ENCODE measurements around the gene CFAP299. TPM values are rescaled to one million over a fixed set of nuclear protein-coding genes. Genes with fewer than 3 reads are reported as not detected.

The CFAP299 gene
- total RNA-seq, 1 donor from 2014 or later = 0.93 TPM

DNA sequence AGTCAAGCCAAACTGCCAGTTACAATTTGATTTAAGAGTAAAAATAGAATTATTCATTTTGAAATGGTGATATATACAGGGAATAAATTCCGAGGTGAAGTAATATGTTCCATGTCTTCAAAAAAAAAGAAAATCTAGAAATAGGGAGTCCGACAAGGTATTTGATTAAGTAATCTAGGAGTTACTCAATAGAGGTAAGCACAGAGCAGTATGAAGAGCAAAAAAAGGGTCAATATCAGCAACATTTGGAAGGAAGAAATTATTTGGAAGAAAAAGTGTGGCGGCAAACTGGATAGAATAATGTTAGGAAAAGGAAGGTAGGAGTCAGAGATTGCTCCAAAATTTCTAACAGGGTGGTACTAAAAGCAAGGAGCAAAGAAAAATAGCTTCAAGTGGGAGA, 581.2 kb downstream of the CFAP299 start:
- H3K36me3 Mint-ChIP-seq (ENCODE audit: insufficient read depth) = no peaks in the 10 kb centered on the region
- no peak for DNase-seq (ENCODE audit: low spot score, unreplicated experiment)
- H3K27me3 Mint-ChIP-seq = peaks cover 3% of the 10 kb centered on the region
- H3K9me3 Mint-ChIP-seq (ENCODE audit: low read depth) = no peaks in the 10 kb centered on the region
- H3K4me1 Mint-ChIP-seq (ENCODE audit: low read depth) = no peaks in the 10 kb centered on the region
- TF ChIP-seq CTCF (IDR thresholded peaks at IDR 0.05; ENCODE audit: unreplicated experiment) = no peak
- no peak overlapping the region for H3K27ac Mint-ChIP-seq
- H3K4me3 Mint-ChIP-seq (ENCODE audit: low read depth) = no peak overlapping the region

DNA sequence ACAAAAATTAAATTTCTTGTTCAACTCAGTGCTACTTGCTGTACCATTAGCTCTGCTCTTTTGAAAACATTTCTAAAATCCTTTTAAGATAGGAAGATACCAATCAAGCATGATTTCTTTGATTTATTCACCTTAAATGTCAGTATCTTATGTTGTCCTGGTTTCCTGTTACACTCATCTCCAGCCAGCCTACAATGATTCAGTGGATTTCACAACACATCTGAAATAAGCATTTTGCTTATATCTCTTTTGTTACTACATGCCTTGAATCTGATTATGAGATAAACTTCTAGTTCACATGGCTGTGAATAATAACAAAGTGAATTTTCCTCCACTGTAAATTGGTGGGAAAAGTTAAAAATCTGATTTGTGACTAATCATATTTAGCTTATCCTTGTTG, 582.5 kb downstream of the CFAP299 start:
- no peaks in the 10 kb centered on the region for H3K9me3 Mint-ChIP-seq (ENCODE audit: low read depth)
- H3K4me3 Mint-ChIP-seq (ENCODE audit: low read depth) = no peak overlapping the region
- no peak for TF ChIP-seq CTCF (IDR thresholded peaks at IDR 0.05; ENCODE audit: unreplicated experiment)
- peaks cover 3% of the 10 kb centered on the region for H3K27me3 Mint-ChIP-seq
- H3K36me3 Mint-ChIP-seq (ENCODE audit: insufficient read depth) = no peaks in the 10 kb centered on the region
- peaks cover 1% of the 10 kb centered on the region for H3K4me1 Mint-ChIP-seq (ENCODE audit: low read depth)
- DNase-seq (ENCODE audit: low spot score, unreplicated experiment) = no peak
- H3K27ac Mint-ChIP-seq = no peak overlapping the region

DNA sequence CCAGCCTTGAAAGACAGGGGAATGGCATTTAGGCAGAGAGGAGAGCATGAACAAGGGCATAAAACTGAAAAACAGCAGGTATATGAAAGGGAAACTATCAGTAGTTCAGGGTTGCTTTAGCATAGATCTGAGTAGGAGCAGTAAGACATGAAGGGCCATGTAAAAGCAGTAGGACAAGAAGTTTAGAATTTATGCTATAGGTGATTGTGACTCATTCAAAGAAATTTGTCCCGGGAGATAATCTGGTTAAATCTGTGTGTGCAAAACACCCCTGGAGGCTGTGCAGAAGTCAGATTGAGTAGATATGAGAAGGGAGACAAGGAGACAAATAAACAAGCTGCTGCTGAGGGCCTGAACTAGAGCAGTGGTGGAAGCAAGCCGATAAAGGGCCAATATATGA, 585.9 kb downstream of the CFAP299 start:
- Mint-ChIP-seq H3K27ac (no peak overlapping the region), H3K4me1 (ENCODE audit: low read depth) (peaks cover 4% of the 10 kb centered on the region), H3K9me3 (ENCODE audit: low read depth) (no peaks in the 10 kb centered on the region), H3K4me3 (ENCODE audit: low read depth) (no peak overlapping the region), H3K36me3 (ENCODE audit: insufficient read depth) (no peaks in the 10 kb centered on the region), H3K27me3 (peaks cover 3% of the 10 kb centered on the region)
- no peak for DNase-seq (ENCODE audit: low spot score, unreplicated experiment)
- TF ChIP-seq CTCF (IDR thresholded peaks at IDR 0.05; ENCODE audit: unreplicated experiment) = no peak

DNA sequence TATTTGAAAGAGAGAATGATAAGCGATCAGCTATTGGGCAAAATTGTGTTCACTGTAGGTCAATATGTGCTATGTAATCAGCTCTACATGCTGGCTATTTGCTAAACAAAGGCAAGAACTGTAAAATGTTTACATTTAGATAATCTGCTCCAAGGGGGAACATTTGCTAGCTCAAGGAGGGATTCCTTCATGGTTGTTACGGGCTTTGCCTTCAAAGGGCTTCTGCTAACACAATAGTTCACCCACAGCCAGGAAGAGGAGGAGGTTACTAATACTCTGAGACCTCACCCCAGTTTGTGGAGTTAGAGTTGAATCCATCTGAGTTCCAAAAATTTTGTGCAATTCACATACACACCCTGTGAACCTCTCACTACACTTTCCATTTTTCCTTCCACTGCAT, 587.4 kb downstream of the CFAP299 start:
- TF ChIP-seq CTCF (IDR thresholded peaks at IDR 0.05; ENCODE audit: unreplicated experiment) = no peak
- DNase-seq (ENCODE audit: low spot score, unreplicated experiment) = no peak
- Mint-ChIP-seq H3K9me3 (ENCODE audit: low read depth) (no peaks in the 10 kb centered on the region), H3K4me1 (ENCODE audit: low read depth) (peaks cover 4% of the 10 kb centered on the region), H3K36me3 (ENCODE audit: insufficient read depth) (no peaks in the 10 kb centered on the region), H3K27ac (no peak overlapping the region), H3K27me3 (no peaks in the 10 kb centered on the region), H3K4me3 (ENCODE audit: low read depth) (no peak overlapping the region)

- no peak for TF ChIP-seq CTCF (IDR thresholded peaks at IDR 0.05; ENCODE audit: unreplicated experiment)
- Mint-ChIP-seq H3K9me3 (ENCODE audit: low read depth) (no peaks in the 10 kb centered on the region), H3K36me3 (ENCODE audit: insufficient read depth) (no peaks in the 10 kb centered on the region), H3K4me1 (ENCODE audit: low read depth) (peaks cover 4% of the 10 kb centered on the region), H3K27me3 (no peaks in the 10 kb centered on the region), H3K4me3 (ENCODE audit: low read depth) (no peak overlapping the region), H3K27ac (no peak overlapping the region)
- no peak for DNase-seq (ENCODE audit: low spot score, unreplicated experiment)
Measured at GRCh38 chr4:80925293-80925692, 589.8 kb downstream of the CFAP299 start.
